ENCODE results near the gene MYOF.

The MYOF gene

GRCh38 chr10:93416824-93417223 is 65.3 kb downstream of the MYOF start:
- FAIRE-seq (no peak), DNase-seq (ENCODE audit: insufficient read length, low spot score) (no peak)
- TF ChIP-seq POLR2A (IDR thresholded peaks at IDR 0.05; ENCODE audit: low read depth, low read length): no peak

GRCh38 chr10:93415693-93416092 is 66.4 kb downstream of the MYOF start:
- FAIRE-seq (no peak), DNase-seq (ENCODE audit: insufficient read length, low spot score) (no peak)
- no peak for TF ChIP-seq POLR2A (IDR thresholded peaks at IDR 0.05; ENCODE audit: low read depth, low read length)

DNA sequence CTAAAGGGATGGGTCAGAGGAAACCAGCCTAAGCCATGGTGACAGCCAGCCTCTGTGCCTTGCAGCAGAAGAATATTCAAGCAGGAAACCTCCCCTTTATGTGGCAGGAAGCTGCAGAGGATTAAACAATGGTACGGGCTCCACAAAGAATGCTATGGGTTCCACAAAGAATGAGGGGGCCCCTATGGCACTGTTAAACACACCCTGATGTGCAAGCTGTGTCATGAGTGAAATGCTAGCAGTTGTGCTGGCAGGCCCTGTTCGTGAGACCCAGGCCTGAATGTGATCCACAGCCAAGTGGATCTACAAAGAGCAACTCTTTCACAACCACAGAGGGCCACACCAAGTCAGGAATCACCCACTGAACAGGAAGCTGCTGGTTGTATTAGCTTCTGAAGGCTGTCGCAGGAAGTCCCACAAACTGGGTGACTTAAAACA is 68.9 kb downstream of the MYOF start:
- TF ChIP-seq POLR2A (IDR thresholded peaks at IDR 0.05; ENCODE audit: low read depth, low read length): no peak
- DNase-seq (ENCODE audit: insufficient read length, low spot score): no peak
- no peak for FAIRE-seq

DNA sequence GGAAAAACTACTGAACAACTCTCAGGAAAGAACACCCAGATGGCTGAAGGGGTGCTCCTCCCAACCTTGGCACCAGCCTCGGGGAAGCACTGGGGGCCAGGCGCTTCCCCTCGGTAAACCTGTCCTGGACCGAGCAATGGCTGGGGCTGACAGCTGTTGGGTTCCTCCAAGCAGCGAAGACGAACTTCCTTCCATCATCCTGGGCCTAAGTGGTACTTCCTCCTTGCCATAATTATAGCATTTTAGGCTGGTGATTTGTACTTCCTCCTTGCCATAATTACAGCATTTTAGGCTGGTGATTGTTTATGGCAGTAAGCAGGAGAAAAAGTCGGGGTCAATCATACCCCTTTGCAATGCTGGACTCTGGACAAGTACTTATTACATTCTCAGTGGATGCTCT is 69.3 kb downstream of the MYOF start:
- DNase-seq (ENCODE audit: insufficient read length, low spot score) (no peak), FAIRE-seq (no peak)
- no peak for TF ChIP-seq POLR2A (IDR thresholded peaks at IDR 0.05; ENCODE audit: low read depth, low read length)

GRCh38 chr10:93410697-93411348 is 71.3 kb downstream of the MYOF start:
- no peak for FAIRE-seq
- DNase-seq (ENCODE audit: insufficient read length, low spot score): no peak
- TF ChIP-seq POLR2A (IDR thresholded peaks at IDR 0.05; ENCODE audit: low read depth, low read length): no peak

DNA sequence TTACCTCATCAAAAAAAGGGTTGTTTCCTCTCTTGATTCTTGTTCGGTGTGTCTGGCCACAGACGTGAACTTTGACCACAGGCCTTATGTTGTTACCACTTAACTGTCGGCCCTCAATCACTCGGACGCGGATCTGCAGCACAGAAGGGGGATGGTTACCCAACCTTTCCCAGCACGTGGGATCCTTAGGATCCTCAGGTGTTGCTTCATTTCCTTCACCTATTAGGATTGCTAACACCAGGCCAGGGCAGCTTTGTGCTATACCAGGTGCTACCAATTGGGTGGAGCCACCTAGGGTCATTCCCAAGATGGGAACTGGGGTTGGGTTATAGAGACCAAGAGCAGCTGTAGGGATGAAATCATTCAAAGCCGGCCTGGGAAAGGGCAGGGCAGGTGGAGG is 73.4 kb downstream of the MYOF start:
- DNase-seq (ENCODE audit: insufficient read length, low spot score) (no peak), FAIRE-seq (no peak)
- TF ChIP-seq POLR2A (IDR thresholded peaks at IDR 0.05; ENCODE audit: low read depth, low read length): no peak

GRCh38 chr10:93406364-93407145 is 75.6 kb downstream of the MYOF start:
- TF ChIP-seq POLR2A (IDR thresholded peaks at IDR 0.05; ENCODE audit: low read depth, low read length): no peak
- DNase-seq (ENCODE audit: insufficient read length, low spot score) (no peak), FAIRE-seq (no peak)

GRCh38 chr10:93404048-93404354 is 78.1 kb downstream of the MYOF start:
- DNase-seq (ENCODE audit: insufficient read length, low spot score) (no peak), FAIRE-seq (no peak)
- no peak for TF ChIP-seq POLR2A (IDR thresholded peaks at IDR 0.05; ENCODE audit: low read depth, low read length)

DNA sequence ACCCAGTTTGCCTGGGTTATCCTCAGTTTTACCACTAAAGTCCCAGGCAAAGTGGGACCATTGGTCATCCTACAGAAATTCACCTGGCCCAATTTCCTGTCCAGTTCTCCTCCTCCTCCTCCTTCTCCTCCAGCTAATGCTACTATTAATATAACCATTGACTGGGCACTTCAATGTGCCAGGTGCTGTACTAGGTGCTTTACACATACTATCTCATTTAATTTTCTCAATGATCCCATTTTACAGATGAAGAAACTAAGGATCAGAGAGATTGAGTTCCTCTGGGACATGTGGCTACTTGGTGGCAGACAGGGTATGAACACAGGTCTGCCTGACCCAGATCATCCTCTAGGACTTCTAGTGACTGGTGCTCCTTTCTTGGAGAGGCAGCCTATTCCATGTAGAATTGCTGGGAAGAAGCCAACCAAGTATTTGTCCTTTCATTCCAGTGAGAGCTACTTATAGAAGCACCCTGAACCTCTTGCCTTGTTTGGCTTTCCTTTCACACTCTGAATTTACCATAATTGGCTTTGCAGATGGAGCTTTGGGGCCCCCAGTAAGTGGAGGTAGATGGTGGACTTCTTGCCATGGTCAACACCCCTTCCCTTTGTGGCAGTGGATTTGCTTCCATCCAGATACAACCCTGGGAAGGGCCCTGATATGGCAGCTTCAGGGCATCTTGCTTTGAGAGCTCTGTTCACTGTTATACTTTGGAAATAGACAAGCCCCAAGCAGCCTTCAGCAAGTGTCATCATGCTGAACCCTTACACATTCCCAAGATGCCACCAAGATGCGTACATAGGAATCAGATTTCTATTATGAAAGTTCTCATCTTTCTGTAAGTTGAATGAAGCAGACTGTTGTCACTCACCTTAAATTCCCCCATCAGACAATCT is 78.7 kb downstream of the MYOF start:
- FAIRE-seq (no peak), DNase-seq (ENCODE audit: insufficient read length, low spot score) (no peak)
- TF ChIP-seq POLR2A (IDR thresholded peaks at IDR 0.05; ENCODE audit: low read depth, low read length): no peak

GRCh38 chr10:93402192-93402591 is 79.9 kb downstream of the MYOF start:
- DNase-seq (ENCODE audit: insufficient read length, low spot score): no peak
- no peak for TF ChIP-seq POLR2A (IDR thresholded peaks at IDR 0.05; ENCODE audit: low read depth, low read length)
- FAIRE-seq: no peak

GRCh38 chr10:93398528-93398927 is 83.6 kb downstream of the MYOF start:
- no peak for TF ChIP-seq POLR2A (IDR thresholded peaks at IDR 0.05; ENCODE audit: low read depth, low read length)
- FAIRE-seq: no peak

GRCh38 chr10:93397020-93397419 is 85.1 kb downstream of the MYOF start:
- TF ChIP-seq POLR2A (IDR thresholded peaks at IDR 0.05; ENCODE audit: low read depth, low read length): no peak
- FAIRE-seq (no peak), DNase-seq (ENCODE audit: insufficient read length, low spot score) (no peak)

More at GRCh38 chr10:93398528-93398927, 83.6 kb downstream of the MYOF start:
- DNase-seq (ENCODE audit: insufficient read length, low spot score): no peak

- FAIRE-seq (no peak), DNase-seq (ENCODE audit: insufficient read length, low spot score) (no peak)
- no peak for TF ChIP-seq POLR2A (IDR thresholded peaks at IDR 0.05; ENCODE audit: low read depth, low read length)
These were observed 88.9 kb downstream of the MYOF start for GRCh38 chr10:93393211-93393610.

GRCh38 chr10:93392121-93392520 is 90.0 kb downstream of the MYOF start:
- no peak for TF ChIP-seq POLR2A (IDR thresholded peaks at IDR 0.05; ENCODE audit: low read depth, low read length)
- FAIRE-seq: no peak
- no peak for DNase-seq (ENCODE audit: insufficient read length, low spot score)
